Lower leg skin (tissue), 3 donors: ENCODE results near the gene ADAM22.

Experiments
- POLR2A ChIP-seq, 2 donors: fragments of 450-650 bp; IDR thresholded peaks; one replicate each; pipeline ENCODE4 v1.6.1; 2016 to 2017; ENCODE audit warnings: antibody characterized with exemption in 2 of 2, mild to moderate bottlenecking in 1 of 2, moderate library complexity in 1 of 2
- TF ChIP-seq, protein P1 (sequence below), 3 donors: fragments of 450-650 bp; IDR thresholded peaks; one replicate each; pipeline ENCODE4 v1.5.1; 2016; ENCODE audit warnings: antibody characterized with exemption in 3 of 3, mild to moderate bottlenecking in 3 of 3, moderate library complexity in 2 of 3

DNA sequence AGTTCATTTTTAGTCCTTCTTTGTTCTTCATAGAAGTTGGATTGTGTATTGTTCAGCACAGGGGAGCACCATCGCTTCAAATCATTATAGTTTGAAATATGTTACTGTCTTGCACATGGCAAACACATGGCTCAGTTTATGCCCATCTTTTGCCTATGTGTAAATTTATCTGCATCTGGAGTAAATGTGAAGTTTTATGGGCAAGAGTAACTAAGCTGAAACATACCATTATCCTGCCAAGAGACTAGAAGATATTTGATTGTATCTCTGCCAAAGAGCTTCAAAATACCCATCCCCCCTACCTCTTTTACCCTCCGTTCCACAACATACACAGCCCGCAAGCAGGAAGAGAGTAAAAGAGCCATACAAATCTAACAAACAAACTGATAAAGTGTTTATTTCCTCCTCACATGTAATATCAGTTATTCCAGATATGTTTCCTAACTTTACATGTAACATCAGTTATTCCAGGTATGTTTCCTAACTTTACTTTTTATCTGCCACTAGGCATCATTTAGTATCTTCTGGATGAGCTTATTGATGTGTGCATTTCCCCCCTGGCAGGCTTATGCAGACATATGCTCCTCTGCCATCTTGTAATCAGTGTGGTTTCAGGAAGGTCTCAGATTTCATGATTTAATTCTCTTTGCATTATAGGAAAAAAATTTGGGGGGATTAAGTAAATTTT, 158.1 kb downstream of the ADAM22 start:
- TF ChIP-seq POLR2A (IDR thresholded peaks at IDR 0.05): no peak
- TF ChIP-seq, protein P1, sequence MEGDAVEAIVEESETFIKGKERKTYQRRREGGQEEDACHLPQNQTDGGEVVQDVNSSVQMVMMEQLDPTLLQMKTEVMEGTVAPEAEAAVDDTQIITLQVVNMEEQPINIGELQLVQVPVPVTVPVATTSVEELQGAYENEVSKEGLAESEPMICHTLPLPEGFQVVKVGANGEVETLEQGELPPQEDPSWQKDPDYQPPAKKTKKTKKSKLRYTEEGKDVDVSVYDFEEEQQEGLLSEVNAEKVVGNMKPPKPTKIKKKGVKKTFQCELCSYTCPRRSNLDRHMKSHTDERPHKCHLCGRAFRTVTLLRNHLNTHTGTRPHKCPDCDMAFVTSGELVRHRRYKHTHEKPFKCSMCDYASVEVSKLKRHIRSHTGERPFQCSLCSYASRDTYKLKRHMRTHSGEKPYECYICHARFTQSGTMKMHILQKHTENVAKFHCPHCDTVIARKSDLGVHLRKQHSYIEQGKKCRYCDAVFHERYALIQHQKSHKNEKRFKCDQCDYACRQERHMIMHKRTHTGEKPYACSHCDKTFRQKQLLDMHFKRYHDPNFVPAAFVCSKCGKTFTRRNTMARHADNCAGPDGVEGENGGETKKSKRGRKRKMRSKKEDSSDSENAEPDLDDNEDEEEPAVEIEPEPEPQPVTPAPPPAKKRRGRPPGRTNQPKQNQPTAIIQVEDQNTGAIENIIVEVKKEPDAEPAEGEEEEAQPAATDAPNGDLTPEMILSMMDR (IDR thresholded peaks at IDR 0.05): no peak
